ENCODE data around the gene EEF1AKMT4.

EEF1AKMT4 gene

DNA sequence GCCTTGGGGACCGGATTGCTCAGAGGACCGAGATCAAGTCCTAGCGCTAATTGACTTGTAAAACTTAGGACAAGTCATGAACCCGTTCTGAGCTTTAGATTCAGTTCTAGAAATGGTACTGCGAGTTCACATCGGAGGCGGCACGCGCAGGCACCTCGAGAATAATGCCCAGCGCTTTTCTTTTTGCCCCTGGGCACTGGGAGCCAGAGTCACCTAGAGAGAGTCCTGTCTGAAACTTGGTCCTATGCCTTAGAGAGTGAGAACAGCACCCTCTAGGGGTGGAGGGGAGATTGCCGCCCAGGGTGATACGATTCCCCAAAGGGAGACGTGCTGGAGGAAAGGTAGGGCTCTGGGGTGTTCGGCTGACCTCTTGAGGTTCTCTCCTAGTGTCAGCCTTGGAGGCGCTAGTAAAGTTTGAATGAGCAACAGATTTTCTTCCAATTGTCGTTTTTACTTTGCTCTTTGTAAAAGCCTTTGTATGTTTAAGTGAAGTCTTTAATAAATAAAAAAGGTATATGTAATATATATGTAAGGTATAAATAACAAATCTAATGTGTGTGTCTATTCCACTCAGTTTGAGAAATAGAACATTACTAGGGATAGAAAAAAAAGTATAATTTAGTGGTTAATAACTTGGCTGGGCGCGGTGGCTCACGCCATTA is 826 bp downstream of the EEF1AKMT4 start:
- TF ChIP-seq, protein P1, sequence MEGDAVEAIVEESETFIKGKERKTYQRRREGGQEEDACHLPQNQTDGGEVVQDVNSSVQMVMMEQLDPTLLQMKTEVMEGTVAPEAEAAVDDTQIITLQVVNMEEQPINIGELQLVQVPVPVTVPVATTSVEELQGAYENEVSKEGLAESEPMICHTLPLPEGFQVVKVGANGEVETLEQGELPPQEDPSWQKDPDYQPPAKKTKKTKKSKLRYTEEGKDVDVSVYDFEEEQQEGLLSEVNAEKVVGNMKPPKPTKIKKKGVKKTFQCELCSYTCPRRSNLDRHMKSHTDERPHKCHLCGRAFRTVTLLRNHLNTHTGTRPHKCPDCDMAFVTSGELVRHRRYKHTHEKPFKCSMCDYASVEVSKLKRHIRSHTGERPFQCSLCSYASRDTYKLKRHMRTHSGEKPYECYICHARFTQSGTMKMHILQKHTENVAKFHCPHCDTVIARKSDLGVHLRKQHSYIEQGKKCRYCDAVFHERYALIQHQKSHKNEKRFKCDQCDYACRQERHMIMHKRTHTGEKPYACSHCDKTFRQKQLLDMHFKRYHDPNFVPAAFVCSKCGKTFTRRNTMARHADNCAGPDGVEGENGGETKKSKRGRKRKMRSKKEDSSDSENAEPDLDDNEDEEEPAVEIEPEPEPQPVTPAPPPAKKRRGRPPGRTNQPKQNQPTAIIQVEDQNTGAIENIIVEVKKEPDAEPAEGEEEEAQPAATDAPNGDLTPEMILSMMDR (IDR thresholded peaks at IDR 0.05; ENCODE audit: low read length, missing control alignments): peak; percentile 98
- DNase-seq (ENCODE audit: low read depth): peak; percentile 90
- peak overlapping the region; percentile 73 for H3K4me3 ChIP-seq (replicated peaks; ENCODE audit: low read depth, low read length)

- no peak overlapping the region for H3K4me3 ChIP-seq (replicated peaks; ENCODE audit: low read depth, low read length)
- DNase-seq (ENCODE audit: low read depth): no peak
- TF ChIP-seq, protein P1 (IDR thresholded peaks at IDR 0.05; ENCODE audit: low read length, missing control alignments): no peak
Measured at GRCh38 chr3:184255291-184256039, 6.0 kb downstream of the EEF1AKMT4 start.

GRCh38 chr3:184257083-184257915 is 7.8 kb downstream of the EEF1AKMT4 start:
- no peak overlapping the region for H3K4me3 ChIP-seq (replicated peaks; ENCODE audit: low read depth, low read length)

GRCh38 chr3:184258926-184259325 is 9.5 kb downstream of the EEF1AKMT4 start:
- DNase-seq (ENCODE audit: low read depth): no peak
- TF ChIP-seq, protein P1 (IDR thresholded peaks at IDR 0.05; ENCODE audit: low read length, missing control alignments): no peak
- H3K4me3 ChIP-seq (replicated peaks; ENCODE audit: low read depth, low read length): no peak overlapping the region

More at GRCh38 chr3:184257083-184257915, 7.8 kb downstream of the EEF1AKMT4 start:
- no peak for DNase-seq (ENCODE audit: low read depth)
- TF ChIP-seq, protein P1 (IDR thresholded peaks at IDR 0.05; ENCODE audit: low read length, missing control alignments): no peak

DNA sequence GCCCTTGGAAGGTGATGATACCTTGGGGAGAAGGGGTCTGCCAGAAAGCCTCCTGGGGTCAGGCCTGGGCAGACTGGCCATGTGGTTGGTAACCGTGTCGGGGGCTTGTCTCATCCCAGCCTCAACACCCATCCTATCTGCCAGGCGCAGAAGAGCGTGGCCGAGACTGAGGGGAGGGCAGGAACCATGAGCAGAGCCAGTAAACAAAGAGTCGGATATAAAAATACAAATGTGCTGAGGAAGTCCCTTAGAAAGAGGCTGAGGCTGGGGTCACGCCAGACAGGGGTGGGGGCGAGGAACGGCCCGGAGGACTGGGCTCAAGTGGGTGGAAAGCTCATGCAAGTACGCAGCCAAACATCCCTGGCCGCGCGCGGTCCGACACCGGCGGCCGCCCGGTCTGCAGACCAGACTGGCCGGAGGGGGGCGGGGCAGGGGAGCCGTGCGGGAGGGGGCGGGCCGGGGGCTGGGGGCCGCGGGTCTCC is 10.0 kb downstream of the EEF1AKMT4 start:
- DNase-seq (ENCODE audit: low read depth): no peak
- no peak overlapping the region for H3K4me3 ChIP-seq (replicated peaks; ENCODE audit: low read depth, low read length)
- TF ChIP-seq, protein P1 (IDR thresholded peaks at IDR 0.05; ENCODE audit: low read length, missing control alignments): no peak

DNA sequence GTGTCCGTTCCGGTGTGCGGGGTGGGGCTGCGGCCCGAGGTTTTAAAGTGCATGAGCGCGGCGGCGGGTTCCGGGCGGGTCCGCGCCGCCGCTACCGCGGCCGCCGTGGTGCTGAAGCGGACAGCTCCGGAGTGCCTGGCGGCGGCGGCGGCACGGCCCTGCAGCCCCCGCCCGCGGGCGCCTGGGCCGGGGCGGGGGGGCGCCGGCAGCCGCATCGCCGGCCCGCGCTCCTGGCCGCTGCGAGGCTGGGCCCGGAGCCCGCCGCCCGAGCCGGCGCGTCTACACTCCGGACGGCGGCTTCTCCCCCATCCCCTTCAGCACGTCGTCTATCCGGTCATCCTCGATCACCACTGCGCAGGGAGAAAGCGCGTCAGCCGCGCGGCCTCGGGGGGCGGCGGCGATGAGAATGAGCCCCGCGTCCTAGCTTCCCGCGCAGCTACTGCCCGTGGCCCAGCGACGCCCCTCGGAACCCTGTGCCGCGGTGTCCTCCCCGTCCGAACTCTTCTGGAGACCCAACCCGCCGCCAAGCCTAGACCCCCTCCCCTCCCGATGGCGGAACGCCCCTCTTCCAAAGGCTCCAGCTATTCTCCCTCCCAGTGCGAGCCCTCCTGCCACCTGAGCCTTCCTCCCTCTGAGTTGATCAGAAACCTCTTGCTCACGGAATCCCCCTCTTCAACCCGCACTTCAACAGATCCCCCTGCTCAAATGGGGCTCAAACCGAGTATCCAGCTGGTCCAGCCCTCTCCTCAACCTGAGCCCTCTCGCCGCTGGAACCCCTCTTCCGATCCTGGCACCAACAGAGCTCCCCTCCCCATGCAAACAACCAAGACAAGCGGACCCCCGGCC is 10.6 kb downstream of the EEF1AKMT4 start:
- TF ChIP-seq, protein P1 (IDR thresholded peaks at IDR 0.05; ENCODE audit: low read length, missing control alignments): no peak
- peak overlapping the region; percentile 41 for H3K4me3 ChIP-seq (replicated peaks; ENCODE audit: low read depth, low read length)
- DNase-seq (ENCODE audit: low read depth): peak; percentile 30

Measured in fibroblast of pulmonary artery (primary cell).